ENCODE measurements around the gene CAT.

CAT gene

DNA sequence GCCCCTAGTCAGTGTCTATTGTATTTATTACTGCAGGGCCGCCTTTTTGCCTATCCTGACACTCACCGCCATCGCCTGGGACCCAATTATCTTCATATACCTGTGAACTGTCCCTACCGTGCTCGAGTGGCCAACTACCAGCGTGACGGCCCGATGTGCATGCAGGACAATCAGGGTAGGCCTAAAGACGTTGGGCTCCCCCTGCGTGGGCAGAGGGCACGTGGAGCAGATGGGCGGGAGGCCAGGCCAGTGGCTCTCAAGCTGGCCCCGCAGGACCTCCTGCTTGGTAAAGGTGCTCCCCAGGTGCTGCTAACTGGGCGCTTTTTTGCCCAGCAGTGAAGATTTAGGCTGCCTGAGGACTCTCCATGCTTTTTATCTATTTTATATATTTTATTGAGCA lies 22.5 kb downstream of the CAT start:
- DNase-seq = no peak

DNA sequence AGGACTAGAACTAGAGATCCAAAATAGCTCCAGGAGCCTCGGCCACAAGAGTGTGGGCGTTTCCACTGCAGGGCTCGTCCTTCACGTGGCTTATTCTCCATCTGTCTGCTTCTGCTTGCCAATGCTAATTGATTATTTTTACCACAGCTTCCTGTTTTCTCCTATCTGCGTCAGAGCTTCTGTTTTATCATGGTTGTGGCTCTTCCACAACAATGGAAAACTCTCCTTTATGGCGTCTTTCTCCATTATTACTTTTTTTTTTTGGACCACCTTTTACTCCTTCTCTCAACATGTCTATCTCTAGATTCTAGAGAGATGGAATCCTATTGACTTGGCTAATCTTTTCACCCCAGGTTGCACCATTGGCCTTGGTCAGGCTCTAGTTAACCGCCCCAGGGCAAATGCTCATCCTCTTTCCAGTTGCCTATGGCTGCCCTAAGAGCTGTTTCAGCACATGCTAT lies 25.9 kb downstream of the CAT start:
- no peak for DNase-seq

DNA sequence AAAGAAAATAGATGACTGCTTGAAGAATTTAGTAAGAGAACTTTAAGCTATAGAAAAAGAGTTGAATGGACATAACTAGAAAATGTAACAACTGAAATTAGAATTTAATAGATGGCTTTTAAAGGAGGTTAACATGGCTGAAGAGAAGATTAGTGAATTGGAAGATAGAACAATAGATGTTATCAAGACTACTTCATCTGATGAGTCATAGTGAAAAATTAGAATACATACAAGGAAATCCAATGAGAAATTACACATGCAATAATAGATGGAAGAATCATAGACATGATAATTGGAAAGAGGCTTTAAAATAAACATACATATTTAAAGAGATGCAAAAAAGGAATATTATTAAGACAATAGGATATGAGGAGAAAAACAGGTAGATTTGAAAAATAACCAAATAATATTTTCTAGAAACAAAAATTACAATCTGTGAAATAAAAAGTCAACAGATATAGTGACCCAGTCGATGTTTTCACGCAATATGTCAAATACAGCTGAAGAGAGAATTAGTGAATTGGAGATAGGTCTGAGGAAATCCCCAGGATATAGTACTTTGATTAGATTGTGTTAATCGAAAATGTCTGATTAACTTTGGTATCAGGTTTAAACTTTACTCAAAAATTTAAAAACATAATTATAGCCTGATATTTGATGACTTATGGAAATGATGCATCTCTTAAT lies 28.2 kb downstream of the CAT start:
- DNase-seq = no peak

DNA sequence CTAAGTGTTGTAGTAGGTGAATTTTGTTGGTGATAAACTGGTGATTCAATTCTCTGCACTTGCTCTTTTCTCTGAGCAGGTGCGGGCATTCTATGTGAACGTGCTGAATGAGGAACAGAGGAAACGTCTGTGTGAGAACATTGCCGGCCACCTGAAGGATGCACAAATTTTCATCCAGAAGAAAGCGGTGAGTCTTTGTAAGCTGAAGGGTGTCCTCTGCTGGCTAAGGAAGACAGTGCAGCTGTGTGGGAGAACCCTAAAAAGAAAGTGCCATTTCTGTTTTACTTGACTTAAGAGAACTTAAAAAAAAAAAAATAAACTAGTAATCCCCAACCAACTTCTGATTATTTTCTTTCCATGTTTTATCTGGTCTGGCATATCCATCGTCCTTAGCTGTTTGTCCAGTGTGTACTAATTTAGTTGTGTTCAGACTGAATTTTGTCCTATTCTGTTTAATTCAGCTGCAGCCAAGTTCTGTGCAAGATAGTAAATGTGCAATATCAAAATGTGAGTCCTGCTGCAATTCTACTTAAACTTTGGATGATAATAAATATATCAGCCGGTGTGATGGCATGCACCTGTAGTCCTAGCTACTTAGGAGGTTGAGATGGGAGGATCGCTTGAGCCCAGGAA lies 29.6 kb downstream of the CAT start:
- DNase-seq = peak in 1 of 2 experiments; percentile 32

DNA sequence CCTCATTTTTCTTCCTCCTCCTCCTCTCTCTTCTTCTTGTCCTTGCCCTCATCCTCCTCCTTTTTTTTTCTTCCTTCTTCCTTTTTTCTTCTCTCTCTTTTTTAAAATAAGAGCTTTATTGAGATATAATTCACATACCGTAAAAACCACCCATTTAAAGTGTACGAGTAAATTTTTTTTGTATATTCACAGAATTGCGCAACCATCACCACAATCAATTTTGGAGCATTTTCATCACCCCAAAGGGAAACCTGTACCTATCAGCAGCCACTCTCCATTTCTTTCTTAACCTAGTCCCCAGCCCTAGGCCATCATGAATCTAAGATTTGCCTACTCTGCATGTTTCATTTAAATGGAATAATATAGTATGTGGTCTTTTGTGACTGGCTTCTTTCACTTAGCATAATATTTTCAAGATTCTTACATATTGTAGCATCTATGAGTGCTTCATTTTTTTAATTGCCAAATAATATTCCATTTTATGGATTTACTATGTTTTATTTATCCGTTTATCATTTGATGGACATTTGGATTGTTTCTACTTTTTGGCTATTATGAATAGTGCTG lies 35.0 kb downstream of the CAT start:
- no peak for DNase-seq

DNA sequence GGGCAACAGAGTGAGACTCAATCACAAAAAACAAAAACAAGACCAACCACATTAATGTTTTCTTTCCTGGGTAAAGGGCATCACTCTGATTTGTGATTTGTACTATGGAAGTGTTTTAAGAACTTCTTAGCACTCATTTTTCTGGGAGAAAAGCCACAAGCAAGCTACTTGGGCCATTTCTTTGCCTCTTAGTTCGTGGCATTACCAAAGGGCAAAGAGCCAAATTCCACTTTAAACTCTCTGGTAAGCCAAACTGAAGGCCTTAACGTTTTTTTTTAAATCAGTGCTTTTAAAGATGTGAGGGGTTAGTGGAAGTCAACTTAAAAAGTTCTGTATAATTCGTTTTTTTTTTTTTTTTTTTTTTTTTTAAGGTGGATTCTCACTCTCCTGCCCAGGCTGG lies 36.9 kb downstream of the CAT start:
- no peak for DNase-seq

DNA sequence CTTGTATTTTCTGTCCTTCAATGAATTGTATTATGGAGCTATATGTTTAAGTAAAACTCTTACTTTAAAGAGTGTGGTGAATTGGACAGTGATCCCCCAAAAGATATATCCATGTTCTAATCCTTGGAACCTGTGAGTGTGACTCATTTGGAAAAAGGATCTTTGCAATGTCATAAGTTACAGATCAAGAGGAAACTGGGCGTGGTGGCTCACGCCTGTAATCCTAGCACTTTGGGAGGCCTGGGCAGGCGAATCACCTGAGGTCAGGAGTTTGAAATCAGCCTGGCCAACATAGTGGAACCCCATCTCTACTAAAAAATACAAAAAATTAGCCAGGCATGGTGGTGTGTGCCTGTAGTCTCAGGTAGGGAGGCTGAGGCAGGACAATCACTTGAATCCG lies 38.1 kb downstream of the CAT start:
- no peak for DNase-seq

DNA sequence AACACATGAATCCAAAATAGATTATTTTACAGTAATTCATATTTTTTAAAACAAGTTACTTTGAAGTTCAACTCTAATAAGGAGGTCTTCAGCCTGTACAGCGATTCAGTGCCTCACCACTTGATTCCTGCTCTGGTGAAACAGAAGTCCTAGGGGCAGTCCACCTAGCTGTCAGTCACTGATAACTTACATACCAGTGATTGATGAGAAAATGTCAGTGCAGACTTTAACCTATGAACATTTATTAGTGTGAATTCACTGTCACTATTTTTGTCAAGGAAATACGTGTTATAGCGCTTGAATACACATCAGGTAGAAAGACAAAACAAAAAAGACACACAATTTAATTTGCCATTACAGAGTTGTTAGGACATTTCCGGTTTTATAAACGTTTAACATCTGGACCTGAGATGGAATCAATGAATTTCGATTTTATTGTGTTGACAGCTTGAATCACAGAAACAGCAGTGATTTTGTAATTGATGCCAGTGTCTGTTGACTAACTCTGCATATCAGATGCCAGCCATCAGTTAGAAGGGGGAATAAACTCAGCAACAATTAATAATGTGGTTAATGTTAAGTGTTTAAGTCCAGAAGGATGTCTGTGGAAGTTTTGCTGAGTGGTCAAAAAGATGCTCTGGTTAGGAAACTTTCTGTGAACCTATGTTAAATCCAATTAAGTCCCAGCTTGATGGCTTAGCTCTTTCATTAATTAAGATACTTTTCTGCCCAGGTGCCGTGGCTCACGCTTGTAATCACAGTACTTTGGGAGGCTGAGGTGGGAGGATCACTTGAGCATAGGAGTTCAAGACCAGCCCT lies 40.3 kb downstream of the CAT start:
- no peak for DNase-seq

DNA sequence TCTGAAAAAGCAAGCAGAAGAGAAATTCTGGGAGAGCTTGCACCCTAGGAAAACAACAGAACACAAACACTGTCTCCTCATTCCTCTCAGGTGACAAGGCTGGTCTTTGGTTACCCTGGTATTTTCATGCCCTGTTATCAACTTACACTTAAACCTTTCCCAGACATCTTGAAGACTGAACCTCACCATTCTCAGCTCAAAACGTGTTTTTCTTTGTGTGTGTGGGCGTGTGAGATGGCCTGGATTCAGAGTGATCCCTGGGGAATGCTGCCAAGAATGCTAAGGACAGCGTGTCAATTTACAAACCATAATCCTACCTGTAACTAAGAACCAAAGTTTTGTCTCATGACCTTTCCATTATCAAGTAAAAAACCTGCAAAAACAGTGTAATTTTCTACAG lies 41.6 kb downstream of the CAT start:
- DNase-seq = no peak

DNA sequence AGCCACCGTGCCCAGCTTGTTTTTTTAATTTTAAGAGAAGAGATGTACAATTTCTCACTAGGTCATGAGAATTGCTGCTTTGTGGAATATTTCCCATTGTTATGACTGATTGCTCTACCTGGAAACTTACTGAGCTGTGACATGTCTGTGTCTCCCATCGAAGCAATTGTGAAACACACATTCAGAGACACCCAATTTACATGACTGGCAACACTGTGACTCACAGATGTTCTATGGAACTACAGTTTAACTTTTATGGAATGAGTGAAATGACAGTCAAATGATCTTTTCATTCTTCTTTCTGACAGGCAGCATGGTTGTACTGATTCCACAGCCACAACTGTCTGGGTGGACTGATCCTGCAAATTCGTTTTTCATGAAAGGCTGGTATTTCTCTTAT lies 42.6 kb downstream of the CAT start:
- DNase-seq = no peak

DNA sequence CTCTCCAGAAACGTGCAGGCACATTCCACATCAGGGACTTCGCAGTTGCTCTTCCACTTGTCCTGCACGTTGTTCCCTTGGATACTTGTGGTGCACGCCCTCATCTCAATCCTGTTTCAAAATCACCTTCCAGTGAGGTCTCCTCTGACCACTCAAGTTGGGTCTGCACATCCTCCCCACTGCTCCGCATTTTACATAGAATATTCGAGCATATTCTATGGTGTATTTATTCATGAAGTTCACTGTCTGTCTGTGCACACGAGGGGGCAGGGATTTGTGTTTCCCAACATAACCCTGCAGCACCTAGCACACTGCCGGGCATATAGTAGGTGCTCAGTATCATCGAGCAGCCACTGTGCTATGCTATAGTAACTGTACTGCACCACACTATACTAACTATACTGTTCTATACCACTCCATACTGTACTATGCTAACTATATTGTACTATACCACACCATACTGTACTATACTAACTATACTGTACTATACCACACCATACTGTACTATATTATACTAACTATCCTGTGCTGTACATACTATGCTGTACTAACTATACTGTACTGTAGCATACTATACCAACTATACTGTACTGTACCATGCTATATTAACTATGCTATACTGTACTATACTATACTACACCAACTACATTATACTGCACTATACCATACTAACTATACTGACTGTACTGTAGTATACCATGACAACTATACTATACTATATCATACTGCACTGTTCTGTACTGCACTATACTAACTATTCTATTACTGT lies 44.6 kb downstream of the CAT start:
- no peak for DNase-seq

DNA sequence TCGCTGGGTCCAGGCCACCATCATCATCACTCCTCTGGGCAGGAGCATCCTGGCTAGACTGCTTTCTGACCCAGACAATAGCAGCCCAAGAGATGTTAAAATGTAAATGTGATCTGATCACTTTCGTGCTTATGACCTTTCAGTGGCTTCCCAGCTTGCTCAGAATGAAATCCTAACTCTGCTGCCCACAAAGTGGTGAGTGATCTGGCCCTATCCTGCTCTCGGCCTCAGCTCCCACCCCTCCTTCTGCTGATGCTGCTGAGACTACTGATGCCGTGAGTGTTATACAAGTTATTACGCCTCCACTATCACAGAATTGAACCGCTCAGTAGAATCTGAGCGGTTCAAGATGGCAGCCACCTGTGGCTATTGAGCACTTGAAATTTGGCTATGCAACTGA lies 48.7 kb downstream of the CAT start:
- DNase-seq = no peak

DNA sequence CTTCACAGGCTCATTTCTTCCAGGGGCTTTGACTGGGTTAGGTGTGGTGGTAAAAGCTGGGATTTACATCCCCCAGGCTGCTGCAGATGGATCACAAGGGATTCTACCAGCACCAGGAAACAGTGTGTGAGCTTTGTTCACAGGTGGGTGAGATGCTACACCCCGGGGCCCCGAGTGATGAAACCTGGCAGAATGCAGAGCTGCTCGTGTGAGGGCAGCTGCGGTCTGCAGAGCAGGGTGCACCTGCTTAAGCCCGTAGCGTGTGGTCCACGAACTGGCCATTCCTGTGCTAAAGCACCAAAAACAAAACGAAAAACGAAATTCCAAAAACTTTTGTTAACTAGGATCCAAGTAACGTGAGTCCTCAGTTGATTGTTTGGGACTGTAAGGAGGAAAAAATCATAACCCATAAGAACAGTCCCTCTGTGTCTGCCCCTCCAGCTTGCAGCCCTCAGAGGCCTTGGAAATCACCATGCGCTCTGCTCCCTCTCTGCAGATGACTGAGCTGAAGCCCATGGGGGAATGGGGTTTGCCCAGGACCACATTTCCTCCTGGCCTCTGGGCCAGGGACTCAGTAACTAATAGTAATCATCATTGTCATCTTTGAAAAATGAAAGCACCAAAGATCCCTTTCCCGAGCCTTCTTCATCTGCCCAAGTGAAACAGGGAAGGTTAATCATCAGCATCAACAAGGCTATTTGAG lies 50.3 kb downstream of the CAT start:
- no peak for DNase-seq

DNA sequence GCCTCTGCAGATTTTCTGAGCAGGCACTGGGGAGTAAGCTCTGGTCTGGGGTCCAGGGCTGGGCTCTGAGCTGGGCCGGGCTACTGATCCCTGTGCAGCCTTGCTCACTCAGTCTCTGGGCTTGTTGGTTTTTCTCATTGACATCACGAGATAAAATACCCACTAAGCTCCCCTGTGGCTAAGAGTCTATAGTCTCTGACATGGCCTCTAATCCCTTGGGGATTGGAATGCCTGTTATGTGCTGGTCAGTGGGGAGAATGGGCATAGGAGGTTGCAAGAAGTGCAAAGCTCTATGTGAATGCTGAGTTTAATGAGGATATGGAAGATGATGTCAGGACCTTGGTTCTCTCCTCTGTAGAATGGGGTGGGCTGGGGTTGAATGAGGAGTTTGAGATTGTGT lies 51.6 kb downstream of the CAT start:
- no peak for DNase-seq

DNA sequence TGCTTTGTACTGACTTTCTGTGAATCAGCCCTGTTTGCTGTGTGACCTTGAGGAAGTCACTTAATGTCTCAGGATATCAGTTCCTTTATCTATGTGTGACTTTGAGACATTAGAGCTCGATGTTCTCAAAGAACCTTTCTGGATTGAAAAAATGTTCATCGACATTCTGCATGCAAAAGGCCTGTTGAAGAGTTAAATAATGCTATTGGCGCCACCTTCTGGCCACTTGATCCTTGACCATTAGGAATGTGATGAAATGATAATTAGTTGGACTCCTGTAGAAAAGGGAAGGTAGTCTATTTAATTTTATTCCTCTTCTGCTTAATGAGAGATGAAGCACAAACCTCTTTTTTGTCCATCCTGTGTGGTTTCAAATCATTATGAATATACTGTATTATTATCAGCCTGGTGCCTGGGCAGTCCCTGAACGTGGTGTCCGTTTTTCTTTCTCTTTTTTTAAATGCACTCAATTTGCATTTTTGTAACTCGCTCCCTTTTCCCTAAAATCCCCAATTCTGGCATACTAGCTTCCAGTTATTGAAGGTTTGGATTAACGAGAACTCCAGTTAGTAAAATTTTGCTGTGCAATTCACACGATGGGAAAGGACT lies 54.2 kb downstream of the CAT start:
- peak; percentile 38 to 54 for DNase-seq

DNA sequence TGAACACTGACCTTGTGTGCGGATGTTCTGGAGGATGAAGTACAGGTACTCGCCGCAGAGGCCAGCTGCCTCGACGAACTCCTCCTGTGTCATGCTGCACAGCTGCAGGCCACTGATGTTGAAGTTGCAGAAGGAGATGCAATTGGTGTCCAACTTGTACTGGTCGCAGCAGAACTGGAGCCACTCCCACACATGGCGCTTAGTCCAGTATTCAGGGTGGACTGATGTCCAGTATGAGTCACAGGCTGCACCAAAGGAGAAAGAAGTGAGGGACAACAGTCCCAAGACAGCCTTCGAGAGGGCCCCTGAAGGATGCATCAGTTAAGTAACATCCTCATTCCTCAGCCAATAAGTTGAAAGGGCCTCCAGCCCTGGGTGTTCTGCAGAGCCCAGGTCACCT lies 54.7 kb downstream of the CAT start:
- DNase-seq = no peak

DNA sequence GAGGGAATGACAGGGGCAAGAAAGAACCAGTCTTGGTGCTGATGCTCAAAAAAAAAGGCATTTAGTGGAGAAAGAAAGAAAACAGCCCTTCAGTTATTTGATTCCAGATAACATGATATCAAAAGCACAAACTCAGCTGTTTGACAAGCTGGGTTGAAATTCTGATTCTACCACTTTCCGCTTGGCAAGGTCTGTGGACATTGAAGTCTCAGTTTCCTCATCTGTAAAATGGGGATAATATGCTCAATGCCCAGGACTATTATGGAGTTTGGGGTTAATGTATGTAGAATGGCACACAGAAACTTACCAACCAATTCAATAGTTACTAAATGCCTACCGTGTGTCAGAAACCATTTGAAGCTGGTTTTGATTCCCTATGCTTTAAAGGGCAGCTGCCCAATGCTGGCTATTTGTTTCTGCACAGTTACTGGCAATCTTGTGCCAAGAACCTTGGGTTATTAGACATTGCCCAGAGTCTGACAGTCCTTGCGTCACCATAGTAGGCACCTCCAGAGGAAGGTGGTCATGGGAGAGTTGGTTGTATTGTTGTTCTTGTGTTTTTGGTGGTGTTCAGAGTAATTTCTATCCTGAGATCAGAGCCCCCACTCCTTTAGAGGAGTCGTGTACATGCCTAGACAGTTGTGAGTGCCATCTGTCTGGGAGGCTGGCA lies 55.3 kb downstream of the CAT start:
- DNase-seq = no peak

DNA sequence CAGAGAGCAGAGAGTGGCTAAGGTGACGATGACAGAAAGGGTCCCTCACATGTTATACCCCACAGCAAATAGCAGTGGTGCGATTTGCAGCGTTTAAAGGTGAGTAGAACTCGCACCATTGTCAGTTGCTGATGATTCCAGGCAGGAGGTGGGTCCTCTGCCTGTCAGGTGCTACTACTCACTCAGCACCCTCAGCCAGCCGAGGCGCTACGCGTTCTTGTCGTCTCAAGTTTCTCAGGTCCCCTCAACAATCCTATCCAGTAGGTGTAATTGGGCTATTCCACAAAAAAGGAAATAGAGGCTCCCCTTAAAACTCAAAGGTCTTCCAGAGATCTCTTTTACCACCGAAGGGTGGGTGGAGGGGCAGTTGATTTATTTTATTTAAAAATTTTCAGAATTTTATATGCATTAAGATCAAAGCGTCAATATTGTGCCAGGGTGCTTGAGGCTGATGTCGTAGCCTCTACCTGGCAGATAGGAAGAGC lies 56.5 kb downstream of the CAT start:
- DNase-seq = no peak

DNA sequence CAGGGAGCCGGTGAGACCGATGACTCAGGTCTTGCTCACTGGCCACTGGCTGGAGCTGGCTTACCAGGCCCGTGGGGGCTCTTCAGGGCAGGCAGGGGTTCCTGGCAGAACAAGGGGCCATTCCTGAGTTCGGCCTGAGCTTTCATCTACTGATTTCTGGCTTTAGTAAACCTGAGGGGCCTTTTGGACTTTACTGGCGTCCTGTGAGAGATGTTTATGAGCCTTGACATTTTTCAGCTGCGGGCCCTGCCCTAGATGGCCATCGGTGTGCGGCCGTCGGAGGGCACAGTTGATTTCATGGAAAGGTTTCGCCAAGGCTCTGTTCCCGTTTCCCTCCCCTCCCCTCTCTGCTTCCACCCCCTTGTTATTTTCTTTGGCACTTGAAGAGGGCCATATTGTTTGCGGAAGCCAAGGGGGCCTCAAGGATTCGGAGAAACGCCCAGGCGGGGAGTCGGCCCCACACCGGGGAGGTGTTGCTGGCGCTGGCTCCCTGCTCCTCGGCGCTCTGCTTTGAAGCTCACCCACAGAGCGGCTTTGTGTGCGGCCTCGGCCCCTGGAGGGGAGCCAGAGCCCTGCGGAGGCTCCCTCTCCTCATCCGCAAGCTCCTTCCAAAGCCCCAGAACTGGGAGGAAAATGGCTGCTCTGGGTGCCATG lies 57.1 kb downstream of the CAT start:
- DNase-seq = no peak

DNA sequence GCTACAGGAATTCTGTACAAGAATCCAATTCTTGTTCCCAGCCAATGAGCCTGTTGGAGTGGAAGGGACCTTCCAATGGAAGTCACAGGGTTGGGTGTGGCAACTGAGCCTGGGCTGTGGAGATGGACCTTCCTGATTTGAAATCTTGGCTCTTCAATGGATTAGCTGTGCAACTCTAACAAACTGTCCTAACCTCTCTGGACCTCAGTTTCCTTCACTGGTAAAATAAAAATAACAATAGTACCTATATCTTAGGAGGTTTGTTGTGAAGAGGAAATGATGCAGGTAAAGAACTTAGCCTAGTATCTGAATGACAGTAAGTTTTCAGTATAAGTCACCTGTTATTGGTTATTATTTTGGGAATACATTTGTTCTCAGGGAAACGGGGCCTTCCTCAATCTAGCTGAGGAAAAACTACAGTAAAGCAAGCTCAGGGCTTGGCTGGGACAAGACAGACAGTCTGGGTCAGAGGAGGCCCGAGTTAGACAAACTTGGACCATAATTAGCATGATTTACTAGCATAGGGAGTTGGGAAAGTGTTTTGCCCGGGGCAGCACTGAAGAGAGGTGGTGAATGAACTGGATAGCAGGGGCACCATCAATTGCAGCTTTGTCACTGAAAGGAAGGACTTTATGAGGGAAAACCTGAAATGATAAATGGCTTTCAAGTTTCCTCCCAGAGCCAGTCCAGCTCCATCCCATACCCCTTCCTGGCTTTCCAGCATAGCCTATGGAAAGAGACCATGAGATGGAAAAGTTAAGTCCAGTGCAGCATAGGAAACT lies 61.2 kb downstream of the CAT start:
- no peak for DNase-seq
